IPS DF 19.7 (cell line): ENCODE results near the gene RUFY3.
"Not testable (repeated sequence)": the region's sequence is repeated elsewhere in the genome, so short reads cannot be mapped to it uniquely, and the experiment has no call there.

Experiments used
- DNase-seq: peaks from one replicate; pipeline ENCODE4 v3.0.0-alpha.2; 2013; ENCODE audit warnings: low read depth, low spot score

RUFY3 gene

GRCh38 chr4:70783096-70783495, 61.3 kb downstream of the RUFY3 start:
- no peak for DNase-seq

- no peak for DNase-seq
These were observed 65.7 kb downstream of the RUFY3 start for GRCh38 chr4:70787496-70787895.

GRCh38 chr4:70788733-70789132, 67.0 kb downstream of the RUFY3 start:
- no peak for DNase-seq

GRCh38 chr4:70793626-70794025, 71.9 kb downstream of the RUFY3 start:
- no peak for DNase-seq

GRCh38 chr4:70801265-70801809, 79.6 kb downstream of the RUFY3 start:
- no peak for DNase-seq

GRCh38 chr4:70802928-70803580, 81.3 kb downstream of the RUFY3 start:
- no peak for DNase-seq

GRCh38 chr4:70808151-70808550, 86.4 kb downstream of the RUFY3 start:
- no peak for DNase-seq

- no peak for DNase-seq
These were observed 93.6 kb downstream of the RUFY3 start for GRCh38 chr4:70815370-70815769.

- no peak for DNase-seq
These were observed 95.1 kb downstream of the RUFY3 start for GRCh38 chr4:70816894-70817293.

- DNase-seq, result no peak
These were observed 96.5 kb downstream of the RUFY3 start for GRCh38 chr4:70818173-70818855.

- DNase-seq, result no peak
These were observed 97.2 kb downstream of the RUFY3 start for GRCh38 chr4:70818921-70819320.

GRCh38 chr4:70829015-70829414, 107.3 kb downstream of the RUFY3 start:
- no peak for DNase-seq

- no peak for DNase-seq
These were observed 107.7 kb downstream of the RUFY3 start for GRCh38 chr4:70829492-70829891.

- no peak for DNase-seq
These were observed 108.3 kb downstream of the RUFY3 start for GRCh38 chr4:70830054-70830453.

- no peak for DNase-seq
These were observed 109.5 kb downstream of the RUFY3 start for GRCh38 chr4:70831293-70831692.

- no peak for DNase-seq
These were observed 111.9 kb downstream of the RUFY3 start for GRCh38 chr4:70833675-70834074.

GRCh38 chr4:70836081-70836480, 114.3 kb downstream of the RUFY3 start:
- no peak for DNase-seq

GRCh38 chr4:70838204-70838603, 116.4 kb downstream of the RUFY3 start:
- no peak for DNase-seq

GRCh38 chr4:70838666-70839588, 117.2 kb downstream of the RUFY3 start:
- no peak for DNase-seq

GRCh38 chr4:70839589-70840093, 117.9 kb downstream of the RUFY3 start, which contains the start of gene GRSF1:
Gene GRSF1 (minus strand): TSS chr4:70839890. CDS start chr4:70839827, 63 bp downstream.
- peak; percentile 56 for DNase-seq

- peak; percentile 45 for DNase-seq
These were observed 118.4 kb downstream of the RUFY3 start for GRCh38 chr4:70840137-70840536.

GRCh38 chr4:70840631-70841030, 118.9 kb downstream of the RUFY3 start:
- DNase-seq, result not testable (repeated sequence)
